PC-3 (cell line): ENCODE measurements around the gene SLCO3A1. TPM values are rescaled to one million over a fixed set of nuclear protein-coding genes. Genes with fewer than 3 reads are reported as not detected.

ENCODE experiments used
- ATAC-seq: fragments of 200-7000 bp; cut with Tn5 transposase; 2 replicates; pipeline ENCODE4 v1.9.1; 2020; ENCODE audit warnings: mild to moderate bottlenecking, moderate library complexity
- BruUV-seq: library from RNA; stranded (reverse); fragments of 400-500 nt; replicated peaks from 2 replicates; lab custom pipeline; 2021; lab: Mats Ljungman, UMichigan
- CTCF ChIA-PET: fragments of 300-600 bp; sonication (Branson Sonifier 250); formaldehyde crosslinking; loops from one replicate; lab custom pipeline; 2022; ENCODE audit warnings: antibody characterized with exemption; lab: Charles Lee
- POLR2A ChIA-PET: fragments of 300-600 bp; sonication (Branson Sonifier 250); formaldehyde crosslinking; loops from one replicate; lab custom pipeline; 2022; ENCODE audit warnings: antibody characterized with exemption; ENCODE audit not compliant: unreplicated experiment; lab: Charles Lee
- DNase-seq: peaks from one replicate; pipeline ENCODE4 v3.0.0-alpha.2; 2015
- H2AFZ ChIP-seq: fragments of 300-600 bp; sonication (generic); 2 replicates; pipeline ENCODE4 v1.6.0; 2016; ENCODE audit warnings: antibody characterized with exemption, low read length
- H3F3A ChIP-seq: fragments of 300-600 bp; sonication (generic); one replicate; pipeline ENCODE4 v1.6.0; 2017; ENCODE audit warnings: antibody characterized with exemption, low read length, control low read depth, mild to moderate bottlenecking; ENCODE audit not compliant: unreplicated experiment
- H3K27ac ChIP-seq: fragments of 300-600 bp; sonication (generic); 2 replicates; pipeline ENCODE4 v1.5.1; 2016; ENCODE audit warnings: mild to moderate bottlenecking, low read length
- H3K27me3 ChIP-seq: fragments of 300-600 bp; sonication (generic); 2 replicates; pipeline ENCODE4 v1.6.1; 2016; ENCODE audit warnings: low read length, mixed read lengths
- H3K36me3 ChIP-seq: fragments of 300-600 bp; sonication (generic); 2 replicates; pipeline ENCODE4 v1.6.1; 2016; ENCODE audit warnings: low read depth, mixed run types, low read length, mixed read lengths
- H3K4me1 ChIP-seq: fragments of 300-600 bp; sonication (generic); 2 replicates; pipeline ENCODE4 v1.5.1; 2016; ENCODE audit warnings: low read length; ENCODE audit not compliant: insufficient read depth
- H3K4me2 ChIP-seq: fragments of 300-600 bp; sonication (generic); 2 replicates; pipeline ENCODE4 v1.6.0; 2016; ENCODE audit warnings: low read length
- H3K4me3 ChIP-seq: fragments of 300-600 bp; sonication (generic); 2 replicates; pipeline ENCODE4 v1.5.1; 2016; ENCODE audit warnings: mild to moderate bottlenecking, low read length, mixed read lengths
- H3K79me2 ChIP-seq: fragments of 300-600 bp; sonication (generic); 2 replicates; pipeline ENCODE4 v1.6.1; 2017; ENCODE audit warnings: low read length, mixed read lengths
- H3K9ac ChIP-seq: fragments of 300-600 bp; sonication (generic); 2 replicates; pipeline ENCODE4 v1.6.0; 2016; ENCODE audit warnings: mild to moderate bottlenecking, low read length
- H3K9me2 ChIP-seq: fragments of 300-600 bp; sonication (generic); replicated peaks from 2 replicates; pipeline ENCODE4 v1.6.1; 2016; ENCODE audit warnings: mixed run types, low read length, mixed read lengths
- H3K9me3 ChIP-seq: fragments of 300-600 bp; sonication (generic); 2 replicates; pipeline ENCODE4 v1.6.1; 2016; ENCODE audit warnings: low read length, mixed read lengths
- H4K20me1 ChIP-seq: fragments of 300-600 bp; sonication (generic); 2 replicates; pipeline ENCODE4 v1.6.1; 2016; ENCODE audit warnings: low read length, mixed read lengths
- EZH2 ChIP-seq: fragments of 300-600 bp; sonication (generic); IDR thresholded peaks from one replicate; pipeline ENCODE4 v1.6.1; 2017; ENCODE audit warnings: antibody characterized with exemption, mild to moderate bottlenecking, low read length; ENCODE audit not compliant: unreplicated experiment
- EZH2phosphoT487 ChIP-seq: fragments of 300-600 bp; sonication (generic); IDR thresholded peaks from 2 replicates; pipeline ENCODE4 v1.6.1; 2018; ENCODE audit warnings: mild to moderate bottlenecking, antibody characterized with exemption, low read length, borderline replicate concordance
- intact Hi-C: fragments of 100-400 bp; cut with micrococcal nuclease; formaldehyde crosslinking; loops from 2 replicates; pipeline ENCODE4 v1.9.0; 2023
- total RNA-seq: library from RNA; depleted of rRNA; stranded (reverse); fragments of >200 nt; gene quantifications from 2 replicates; pipeline ENCODE4 v1.2.3, GENCODE V29; 2014
- TF ChIP-seq, protein P1 (sequence below): fragments of 300-600 bp; sonication (generic); conservative IDR thresholded peaks from 2 replicates; pipeline ENCODE4 v1.5.1; 2017; ENCODE audit warnings: antibody characterized with exemption, low read depth, mild to moderate bottlenecking, low read length

SLCO3A1 gene
- total RNA-seq, 1 experiment from 2014 or later = 0.07 TPM

DNA sequence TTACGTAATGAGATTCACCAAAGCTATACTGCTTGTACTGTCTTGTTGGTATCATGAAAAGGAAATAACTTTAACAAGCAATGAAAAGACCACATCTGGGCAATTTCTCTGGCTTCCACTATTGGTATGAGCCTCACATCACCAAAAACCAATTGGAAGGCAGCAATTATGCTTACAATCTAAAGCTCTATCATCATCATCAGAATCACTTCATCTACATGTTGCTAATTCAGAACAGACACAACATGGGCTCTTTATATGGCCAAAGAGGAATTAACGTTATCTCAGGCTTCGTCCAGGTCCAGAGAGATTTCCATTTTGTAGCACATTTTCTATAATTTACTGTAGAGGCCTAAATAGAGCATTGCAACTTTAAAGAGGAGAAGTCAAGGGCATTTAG lies 36.6 kb upstream of the SLCO3A1 start:
- Histone ChIP-seq H3K9ac (no peak overlapping the region), H4K20me1 (no peaks in the 10 kb centered on the region), H3K79me2 (no peaks in the 10 kb centered on the region), H3K9me2 (no peaks in the 10 kb centered on the region), H3K4me1 (no peaks in the 10 kb centered on the region), H3K9me3 (0 out of 2 replicates have a peak, but pooled peaks cover 6% of the 10 kb centered on the region), H3F3A (no peaks in the 10 kb centered on the region), H3K27me3 (no peaks in the 10 kb centered on the region), H2AFZ (no peak overlapping the region), H3K27ac (no peak overlapping the region), H3K4me3 (no peak overlapping the region), H3K4me2 (no peak overlapping the region), H3K36me3 (no peaks in the 10 kb centered on the region)
- POLR2A ChIA-PET = no interaction called here
- intact Hi-C loops = no loop called here
- no peak for TF ChIP-seq EZH2phosphoT487
- no peak for TF ChIP-seq EZH2
- TF ChIP-seq, protein P1, sequence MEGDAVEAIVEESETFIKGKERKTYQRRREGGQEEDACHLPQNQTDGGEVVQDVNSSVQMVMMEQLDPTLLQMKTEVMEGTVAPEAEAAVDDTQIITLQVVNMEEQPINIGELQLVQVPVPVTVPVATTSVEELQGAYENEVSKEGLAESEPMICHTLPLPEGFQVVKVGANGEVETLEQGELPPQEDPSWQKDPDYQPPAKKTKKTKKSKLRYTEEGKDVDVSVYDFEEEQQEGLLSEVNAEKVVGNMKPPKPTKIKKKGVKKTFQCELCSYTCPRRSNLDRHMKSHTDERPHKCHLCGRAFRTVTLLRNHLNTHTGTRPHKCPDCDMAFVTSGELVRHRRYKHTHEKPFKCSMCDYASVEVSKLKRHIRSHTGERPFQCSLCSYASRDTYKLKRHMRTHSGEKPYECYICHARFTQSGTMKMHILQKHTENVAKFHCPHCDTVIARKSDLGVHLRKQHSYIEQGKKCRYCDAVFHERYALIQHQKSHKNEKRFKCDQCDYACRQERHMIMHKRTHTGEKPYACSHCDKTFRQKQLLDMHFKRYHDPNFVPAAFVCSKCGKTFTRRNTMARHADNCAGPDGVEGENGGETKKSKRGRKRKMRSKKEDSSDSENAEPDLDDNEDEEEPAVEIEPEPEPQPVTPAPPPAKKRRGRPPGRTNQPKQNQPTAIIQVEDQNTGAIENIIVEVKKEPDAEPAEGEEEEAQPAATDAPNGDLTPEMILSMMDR = no peak
- CTCF ChIA-PET = no interaction called here
- ATAC-seq (no peak), DNase-seq (no peak)
- BruUV-seq = no TSS peak

DNA sequence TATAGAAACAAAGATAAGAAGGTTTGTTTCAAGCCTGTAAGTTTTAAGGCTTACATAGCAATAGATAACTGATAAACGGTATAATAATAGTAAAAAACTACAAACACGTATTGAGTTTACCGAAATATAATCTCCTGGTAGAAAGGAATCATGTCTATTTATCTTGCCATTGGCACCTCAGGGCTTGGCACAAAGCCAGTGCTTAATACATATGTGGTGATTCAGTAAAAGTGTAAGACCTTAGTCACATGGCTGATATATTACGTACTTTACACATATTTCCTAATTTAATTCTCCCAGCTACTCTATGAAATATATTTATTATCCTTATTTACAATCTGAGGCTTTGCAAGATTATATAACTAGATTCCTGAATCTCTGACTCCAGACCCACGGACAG lies 32.0 kb upstream of the SLCO3A1 start:
- Histone ChIP-seq H3K27me3 (no peaks in the 10 kb centered on the region), H3K4me2 (no peak overlapping the region), H3K4me1 (no peaks in the 10 kb centered on the region), H3F3A (no peaks in the 10 kb centered on the region), H3K9me2 (no peaks in the 10 kb centered on the region), H3K9me3 (no peaks in the 10 kb centered on the region), H3K79me2 (no peaks in the 10 kb centered on the region), H3K27ac (no peak overlapping the region), H2AFZ (no peak overlapping the region), H4K20me1 (no peaks in the 10 kb centered on the region), H3K4me3 (no peak overlapping the region), H3K9ac (no peak overlapping the region), H3K36me3 (no peaks in the 10 kb centered on the region)
- BruUV-seq = no TSS peak
- CTCF ChIA-PET = no interaction called here
- intact Hi-C loops = no loop called here
- ATAC-seq = no peak
- DNase-seq = peak; percentile 13
- TF ChIP-seq, protein P1 = no peak
- TF ChIP-seq EZH2phosphoT487 = no peak
- TF ChIP-seq EZH2 = no peak
- POLR2A ChIA-PET = no interaction called here

DNA sequence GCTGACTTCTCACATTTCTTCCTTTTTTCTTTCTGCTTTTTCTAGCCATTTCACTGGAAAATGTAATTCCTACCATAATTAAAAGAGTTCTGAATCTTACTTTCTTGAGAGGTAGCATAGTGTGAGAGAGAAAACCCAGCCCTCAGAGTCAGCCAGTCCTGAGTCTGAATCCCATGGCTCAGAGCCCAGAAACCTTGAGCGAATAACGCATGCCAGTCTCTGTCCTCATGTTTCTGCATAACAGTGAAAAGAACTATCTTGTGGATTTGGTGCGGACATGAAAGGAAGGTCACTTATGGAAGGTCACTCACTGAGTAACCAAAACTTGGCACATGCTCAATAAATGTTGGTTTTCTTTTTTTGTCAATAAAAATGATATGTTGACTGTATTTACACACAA lies 29.3 kb upstream of the SLCO3A1 start:
- BruUV-seq = no TSS peak
- H3K9me2 ChIP-seq = no peaks in the 10 kb centered on the region
- no peak overlapping the region for H2AFZ ChIP-seq
- H3K9me3 ChIP-seq = no peaks in the 10 kb centered on the region
- TF ChIP-seq EZH2 (no peak), EZH2phosphoT487 (no peak)
- TF ChIP-seq, protein P1 = no peak
- H3K79me2 ChIP-seq = no peaks in the 10 kb centered on the region
- no peak overlapping the region for H3K27ac ChIP-seq
- H3K4me2 ChIP-seq = no peak overlapping the region
- no peak overlapping the region for H3K4me3 ChIP-seq
- no peak overlapping the region for H3K9ac ChIP-seq
- intact Hi-C loops = no loop called here
- H3K27me3 ChIP-seq = 0 out of 2 replicates have a peak, but pooled peaks cover 4% of the 10 kb centered on the region
- no peaks in the 10 kb centered on the region for H4K20me1 ChIP-seq
- no peaks in the 10 kb centered on the region for H3K4me1 ChIP-seq
- POLR2A ChIA-PET = no interaction called here
- no peaks in the 10 kb centered on the region for H3K36me3 ChIP-seq
- ATAC-seq = no peak
- CTCF ChIA-PET = no interaction called here
- no peak for DNase-seq
- no peaks in the 10 kb centered on the region for H3F3A ChIP-seq
